BLaER1 treated with 17β-estradiol and CSF1 and Interleukin-3, amounts not matched to agents 10 nM and 100 nM (cell line): ENCODE results near the gene PPM1K.

Experiments used
- H3K27ac ChIP-seq, 11 experiments: shearing (Covaris generic); formaldehyde crosslinking; 2 replicates each; pipeline ENCODE4 v1.8.1; 2022
- H3K27me3 ChIP-seq, 11 experiments: shearing (Covaris generic); formaldehyde crosslinking; 2 replicates each; pipeline ENCODE4 v1.8.1; 2022
- H3K36me3 ChIP-seq, 11 experiments: shearing (Covaris generic); formaldehyde crosslinking; 2 replicates each; pipeline ENCODE4 v1.8.1; 2022
- H3K4me1 ChIP-seq, 10 experiments: shearing (Covaris generic); formaldehyde crosslinking; 2 replicates each; pipeline ENCODE4 v1.8.1; 2022
- H3K4me2 ChIP-seq, 11 experiments: shearing (Covaris generic); formaldehyde crosslinking; 2 replicates each; pipeline ENCODE4 v1.8.1; 2022
- H3K4me3 ChIP-seq, 10 experiments: shearing (Covaris generic); formaldehyde crosslinking; 2 replicates each; pipeline ENCODE4 v1.8.1; 2022
- H3K9ac ChIP-seq, 11 experiments: shearing (Covaris generic); formaldehyde crosslinking; 2 replicates each; pipeline ENCODE4 v1.8.1; 2022
- H3K9me3 ChIP-seq, 11 experiments: shearing (Covaris generic); formaldehyde crosslinking; replicated peaks in 1 of 11; 2 replicates each; pipeline ENCODE4 v1.8.1; 2022
- H4K20me1 ChIP-seq, 11 experiments: shearing (Covaris generic); formaldehyde crosslinking; 2 replicates each; pipeline ENCODE4 v1.8.1; 2022
- Cebpa-rat ChIP-seq, 11 experiments: shearing (Covaris generic); IDR thresholded peaks; 2 replicates each; pipeline ENCODE4 v1.8.1; 2022

The PPM1K gene

DNA sequence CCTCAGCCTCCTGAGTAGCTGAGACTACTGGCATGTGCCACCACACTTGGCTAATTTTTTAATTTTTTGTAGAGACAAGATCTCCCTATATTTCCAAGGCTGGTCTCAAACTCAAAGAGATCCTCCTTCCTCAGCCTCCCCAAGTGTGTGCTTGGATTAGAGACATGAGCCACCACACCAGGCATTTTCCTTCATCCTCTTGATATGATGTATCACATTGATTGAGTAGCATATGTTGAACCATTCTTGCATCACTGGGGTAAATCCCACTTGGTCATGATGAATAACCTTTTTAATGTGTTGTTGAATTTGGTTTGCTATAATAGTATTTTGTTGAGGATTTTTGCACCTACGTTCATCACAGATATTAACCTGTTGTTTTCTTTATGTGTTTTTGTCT, 24.2 kb upstream of the PPM1K start:
- Histone ChIP-seq H3K36me3 (no peaks in the 10 kb centered on the region), H3K9ac (no peak overlapping the region), H3K4me2 (no peak overlapping the region), H4K20me1 (no peaks in the 10 kb centered on the region), H3K4me1 (no peaks in the 10 kb centered on the region), H3K27ac (no peak overlapping the region), H3K27me3 (no peaks in the 10 kb centered on the region), H3K4me3 (no peak overlapping the region), H3K9me3 (peaks cover 25 to 34% (median 27%) of the 10 kb centered on the region in 11 experiments)
- TF ChIP-seq Cebpa-rat (IDR thresholded peaks at IDR 0.05) = no peak

GRCh38 chr4:88297725-88298454, 13.5 kb upstream of the PPM1K start:
- H3K4me2 ChIP-seq = no peak overlapping the region

DNA sequence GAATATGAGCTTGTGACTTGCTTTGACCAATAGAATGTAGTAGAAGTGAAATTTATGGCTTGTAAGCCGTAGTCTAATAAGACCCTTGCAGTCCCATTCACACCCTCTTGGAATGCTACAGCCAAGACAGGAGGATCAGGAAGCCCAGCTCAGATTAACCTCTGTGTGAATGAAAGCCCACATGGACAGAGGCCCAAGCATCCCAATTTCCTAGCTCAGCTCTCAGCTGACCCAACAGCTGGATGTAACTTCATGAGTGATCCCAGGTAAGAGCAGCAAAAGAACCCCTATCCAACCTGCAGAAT, 12.8 kb upstream of the PPM1K start:
- Histone ChIP-seq H3K4me1 (no peaks in the 10 kb centered on the region), H3K27ac (no peak overlapping the region), H3K4me2 (no peak overlapping the region), H3K27me3 (no peaks in the 10 kb centered on the region), H3K36me3 (no peaks in the 10 kb centered on the region), H3K9ac (no peak overlapping the region), H3K4me3 (no peak overlapping the region), H4K20me1 (no peaks in the 10 kb centered on the region), H3K9me3 (no peaks in the 10 kb centered on the region)
- no peak for TF ChIP-seq Cebpa-rat (IDR thresholded peaks at IDR 0.05)

More at GRCh38 chr4:88297725-88298454, 13.5 kb upstream of the PPM1K start:
- no peak overlapping the region for H3K9ac ChIP-seq
- no peaks in the 10 kb centered on the region for H3K36me3 ChIP-seq
- H3K4me1 ChIP-seq = no peaks in the 10 kb centered on the region
- no peaks in the 10 kb centered on the region for H3K9me3 ChIP-seq
- no peak for TF ChIP-seq Cebpa-rat (IDR thresholded peaks at IDR 0.05)
- H3K27ac ChIP-seq = no peak overlapping the region
- H3K4me3 ChIP-seq = no peak overlapping the region
- H4K20me1 ChIP-seq = no peaks in the 10 kb centered on the region
- H3K27me3 ChIP-seq = no peaks in the 10 kb centered on the region

DNA sequence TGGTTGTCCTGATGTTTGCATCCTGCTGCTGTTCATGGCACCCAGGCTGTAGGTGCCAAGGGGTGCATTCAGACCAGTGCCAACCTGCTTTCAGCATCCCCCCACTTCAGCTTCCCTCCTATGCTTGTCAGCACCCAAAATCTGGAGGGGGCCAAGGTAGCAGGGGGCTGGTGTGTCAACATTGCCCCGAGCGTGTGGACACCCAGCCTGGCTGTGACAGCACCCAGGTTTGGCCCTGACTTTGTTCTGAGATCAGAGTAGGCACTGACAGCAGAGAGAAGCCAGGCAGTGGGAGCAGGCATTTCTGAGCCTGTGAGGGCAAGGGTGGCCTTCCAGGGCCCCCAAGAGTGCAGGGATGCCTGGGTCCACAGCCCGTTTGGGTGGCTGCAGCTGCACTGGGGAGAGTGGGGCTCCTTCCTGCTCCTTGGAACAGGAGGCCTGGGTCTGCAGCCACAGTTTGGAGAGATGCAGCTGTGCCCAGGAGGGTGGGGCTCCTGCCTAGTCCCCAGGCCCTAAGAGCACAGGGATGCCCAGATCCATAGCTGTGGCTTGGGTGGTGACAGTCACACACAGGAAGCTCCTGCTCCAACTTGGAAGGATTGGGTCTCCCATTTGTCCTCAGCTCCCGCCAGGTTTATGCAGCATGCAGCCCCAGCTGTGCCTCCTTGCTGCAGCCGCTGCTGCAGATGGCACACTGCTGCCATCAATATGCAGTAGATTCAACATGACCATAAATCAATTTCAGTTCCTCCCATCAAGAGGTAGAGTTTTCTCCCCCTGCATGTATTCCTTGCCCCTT, 12.3 kb upstream of the PPM1K start:
- no peaks in the 10 kb centered on the region for H3K36me3 ChIP-seq
- H3K9me3 ChIP-seq = no peaks in the 10 kb centered on the region
- no peak overlapping the region for H3K4me2 ChIP-seq
- H3K9ac ChIP-seq = no peak overlapping the region
- no peaks in the 10 kb centered on the region for H4K20me1 ChIP-seq
- no peaks in the 10 kb centered on the region for H3K4me1 ChIP-seq
- no peak overlapping the region for H3K27ac ChIP-seq
- no peak for TF ChIP-seq Cebpa-rat (IDR thresholded peaks at IDR 0.05)
- H3K27me3 ChIP-seq = no peaks in the 10 kb centered on the region
- no peak overlapping the region for H3K4me3 ChIP-seq

- H3K4me2 ChIP-seq = no peak overlapping the region
- no peaks in the 10 kb centered on the region for H3K9me3 ChIP-seq
- no peaks in the 10 kb centered on the region for H3K4me1 ChIP-seq
- H3K36me3 ChIP-seq = no peaks in the 10 kb centered on the region
- no peak for TF ChIP-seq Cebpa-rat (IDR thresholded peaks at IDR 0.05)
- no peaks in the 10 kb centered on the region for H3K27me3 ChIP-seq
- H3K9ac ChIP-seq = no peak overlapping the region
- H3K4me3 ChIP-seq = no peak overlapping the region
- H3K27ac ChIP-seq = no peak overlapping the region
- H4K20me1 ChIP-seq = no peaks in the 10 kb centered on the region
Observed at GRCh38 chr4:88295656-88296055, 11.3 kb upstream of the PPM1K start.

DNA sequence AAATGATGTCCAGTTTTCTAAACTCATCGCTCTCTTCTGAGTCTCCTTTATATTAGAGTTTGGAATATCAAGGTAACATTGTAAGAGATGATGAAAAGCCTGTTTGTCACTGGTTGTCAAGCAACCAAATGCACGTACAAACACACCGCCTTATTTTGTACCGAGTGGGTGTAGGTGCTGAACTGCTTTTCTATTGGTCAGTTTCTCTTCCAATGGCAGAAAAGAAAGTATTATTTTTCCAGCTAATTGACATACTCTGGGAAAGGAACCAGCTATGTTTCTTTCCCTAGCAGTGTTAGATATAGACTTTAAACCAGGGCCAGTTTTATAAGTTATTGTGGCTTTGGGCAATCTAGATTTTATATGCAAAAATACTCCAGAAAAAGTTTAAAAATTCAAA, 6.6 kb upstream of the PPM1K start:
- no peaks in the 10 kb centered on the region for H4K20me1 ChIP-seq
- H3K9me3 ChIP-seq = no peaks in the 10 kb centered on the region
- no peak overlapping the region for H3K27ac ChIP-seq
- H3K27me3 ChIP-seq = no peaks in the 10 kb centered on the region
- H3K9ac ChIP-seq = no peak overlapping the region
- H3K36me3 ChIP-seq = no peaks in the 10 kb centered on the region
- no peak for TF ChIP-seq Cebpa-rat (IDR thresholded peaks at IDR 0.05)
- no peak overlapping the region for H3K4me3 ChIP-seq
- H3K4me1 ChIP-seq = peaks cover 0 to 2% (median under 1%) of the 10 kb centered on the region in 10 experiments; a peak in 5 of 20 replicates
- H3K4me2 ChIP-seq = no peak overlapping the region

DNA sequence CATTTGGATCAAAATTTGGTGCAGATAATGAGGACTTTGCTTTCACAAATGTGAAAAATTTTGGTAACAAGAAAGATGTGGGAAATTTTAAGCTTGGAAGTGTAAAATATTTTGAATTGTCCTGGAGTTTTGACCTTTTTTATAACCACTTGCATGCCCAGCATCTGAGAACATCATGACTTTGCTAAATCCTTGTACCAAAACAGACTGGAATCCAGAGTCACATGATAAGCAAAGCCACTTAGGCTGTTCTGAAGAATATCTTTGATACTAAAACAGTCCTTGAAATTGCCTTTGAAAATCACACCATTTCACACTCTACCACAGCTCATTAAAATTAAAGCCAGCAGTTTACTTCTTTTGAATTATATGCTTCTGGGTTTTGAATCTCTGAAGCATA, 2.5 kb upstream of the PPM1K start:
- H4K20me1 ChIP-seq = no peaks in the 10 kb centered on the region
- no peak for TF ChIP-seq Cebpa-rat (IDR thresholded peaks at IDR 0.05)
- H3K4me1 ChIP-seq = peaks cover 20 to 28% (median 25%) of the 10 kb centered on the region in 10 experiments
- H3K9ac ChIP-seq = no peak overlapping the region
- no peak overlapping the region for H3K4me2 ChIP-seq
- H3K9me3 ChIP-seq = no peaks in the 10 kb centered on the region
- no peak overlapping the region for H3K27ac ChIP-seq
- H3K36me3 ChIP-seq = no peaks in the 10 kb centered on the region
- no peaks in the 10 kb centered on the region for H3K27me3 ChIP-seq
- H3K4me3 ChIP-seq = no peak overlapping the region

DNA sequence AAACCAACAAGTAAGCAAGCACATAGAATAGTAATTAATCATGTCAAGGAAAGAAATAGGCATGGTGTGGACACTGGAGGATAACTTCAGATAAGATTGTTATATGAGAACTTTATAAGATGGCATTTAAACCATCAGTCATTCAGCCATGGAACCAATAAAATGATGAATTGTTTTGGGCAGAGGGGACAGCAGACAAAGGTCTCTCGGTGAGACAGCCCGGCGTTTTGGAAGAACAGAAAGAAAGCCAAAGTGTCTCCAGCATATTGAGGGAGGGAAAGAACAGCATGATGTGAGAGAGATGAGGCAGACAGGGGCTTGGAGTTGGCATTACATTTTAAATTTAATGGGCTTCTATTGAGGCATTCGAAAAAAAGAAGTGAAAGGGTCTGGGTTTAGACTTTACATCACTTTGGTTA, 883 bp upstream of the PPM1K start:
- H3K4me1 ChIP-seq = peaks cover 30 to 44% (median 40%) of the 10 kb centered on the region in 10 experiments
- no peak for TF ChIP-seq Cebpa-rat (IDR thresholded peaks at IDR 0.05)
- H3K27me3 ChIP-seq = no peaks in the 10 kb centered on the region
- H3K36me3 ChIP-seq = no peaks in the 10 kb centered on the region
- H4K20me1 ChIP-seq = no peaks in the 10 kb centered on the region
- peak overlapping the region; percentile 76 to 86 (median 83) for H3K4me2 ChIP-seq
- H3K4me3 ChIP-seq = peak overlapping the region; percentile 60 to 78 (median 72)
- H3K9me3 ChIP-seq = peaks cover 0 to 4% (median 0%) of the 10 kb centered on the region in 11 experiments; a peak in 6 of 22 replicates
- H3K9ac ChIP-seq = peak overlapping the region; percentile 45 to 87 (median 68)
- H3K27ac ChIP-seq = peak overlapping the region; percentile 1 to 87 (median 51); a peak in 19 of 22 replicates

DNA sequence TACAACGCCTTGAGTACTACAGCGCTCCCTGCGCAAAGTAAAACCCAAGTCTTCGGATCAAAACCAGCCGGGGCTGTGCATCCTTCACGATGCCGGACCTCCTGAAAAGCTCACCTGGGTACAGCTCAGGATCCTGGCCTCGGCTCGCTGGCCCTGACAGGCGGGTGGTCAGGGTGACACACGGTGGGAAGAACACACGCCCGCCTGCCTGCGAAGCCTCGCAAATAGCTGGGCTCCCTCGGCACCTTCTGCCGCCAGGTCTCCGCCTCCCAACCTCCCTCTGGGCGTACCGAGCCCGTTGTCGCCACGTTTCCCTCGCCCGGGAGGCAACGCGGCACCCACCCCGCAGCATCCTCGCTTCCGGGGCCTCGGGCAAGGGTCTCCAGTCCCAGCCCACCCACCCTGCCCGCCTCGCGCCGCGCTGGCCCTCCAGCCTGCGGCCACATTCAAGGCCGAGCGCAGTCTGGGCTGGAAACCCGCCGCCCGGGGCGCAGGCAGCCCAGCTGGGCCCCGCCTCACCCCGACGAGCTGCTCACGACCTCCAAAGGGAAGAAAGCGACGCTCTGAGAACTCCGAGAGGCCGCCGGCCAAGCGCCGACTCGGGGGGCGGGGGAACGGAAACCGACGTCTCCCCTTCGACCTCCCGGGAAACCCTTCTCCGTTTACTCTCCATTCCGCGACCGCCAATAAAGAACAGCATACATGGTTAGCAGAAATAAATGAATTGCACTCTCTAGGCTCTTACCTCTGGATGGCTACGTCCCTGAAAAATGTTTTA, 511 bp downstream of the PPM1K start:
- peak overlapping the region; percentile 79 to 87 (median 84) for H3K9ac ChIP-seq
- peak overlapping the region; percentile 84 to 97 (median 90) for H3K4me2 ChIP-seq
- H3K36me3 ChIP-seq = no peaks in the 10 kb centered on the region
- H4K20me1 ChIP-seq = no peaks in the 10 kb centered on the region
- peaks cover 30 to 48% (median 43%) of the 10 kb centered on the region in 10 experiments for H3K4me1 ChIP-seq
- H3K9me3 ChIP-seq = peaks cover 0 to 15% (median 0%) of the 10 kb centered on the region in 11 experiments; a peak in 8 of 22 replicates
- no peaks in the 10 kb centered on the region for H3K27me3 ChIP-seq
- H3K4me3 ChIP-seq = peak overlapping the region; percentile 63 to 78 (median 74)
- peak overlapping the region; percentile 42 to 89 (median 82); a peak in 21 of 22 replicates for H3K27ac ChIP-seq
- TF ChIP-seq Cebpa-rat (IDR thresholded peaks at IDR 0.05) = no peak
